Measurements from ENCODE around the gene MOV10. TPM values are rescaled to one million over a fixed set of nuclear protein-coding genes. Genes with fewer than 3 reads are reported as not detected.

Gene MOV10
- total and polyA plus RNA-seq, 5 donors: 14.1 to 20.3 (median 18.4) TPM

- WGBS: 100% methylated on average over 1 of the region's 1 CpG
- no peak overlapping the region for H3K27ac ChIP-seq (ENCODE audit: low read length)
- intact Hi-C loops (cut with DNase I): no loop called here
- DNase-seq (no peak), ATAC-seq (no peak)
- H3K4me1 ChIP-seq (ENCODE audit: control insufficient read depth, insufficient read depth, low read length): no peaks in the 10 kb centered on the region
- no peak overlapping the region for H3K4me3 ChIP-seq (ENCODE audit: low read length)
- no peaks in the 10 kb centered on the region for H3K9me3 ChIP-seq (ENCODE audit: control insufficient read depth, low read length)
- H3K27me3 ChIP-seq (ENCODE audit: control insufficient read depth, insufficient read depth): no peaks in the 10 kb centered on the region
Measured at GRCh38 chr1:112735752-112736151, 61.3 kb downstream of the MOV10 start.

- Histone ChIP-seq H3K9me3 (ENCODE audit: control insufficient read depth, low read length) (no peaks in the 10 kb centered on the region), H3K27ac (ENCODE audit: low read length) (no peak overlapping the region), H3K27me3 (ENCODE audit: control insufficient read depth, insufficient read depth) (no peaks in the 10 kb centered on the region), H3K4me3 (ENCODE audit: low read length) (no peak overlapping the region), H3K4me1 (ENCODE audit: control insufficient read depth, insufficient read depth, low read length) (no peaks in the 10 kb centered on the region)
- intact Hi-C loops (cut with DNase I): no loop called here
- 72% methylated on average over 3 of the region's 3 CpGs for WGBS
- DNase-seq (no peak), ATAC-seq (no peak)
Measured at GRCh38 chr1:112737573-112737972, 63.1 kb downstream of the MOV10 start.

GRCh38 chr1:112743174-112744008 is 68.9 kb downstream of the MOV10 start:
- H3K4me3 ChIP-seq (ENCODE audit: low read length): peak overlapping the region; percentile 11
- no peaks in the 10 kb centered on the region for H3K9me3 ChIP-seq (ENCODE audit: control insufficient read depth, low read length)
- ATAC-seq (peak; percentile 11 to 34), DNase-seq (peak in 1 of 3 donors; percentile 43)
- H3K27ac ChIP-seq (ENCODE audit: low read length): no peak overlapping the region
- intact Hi-C loops (cut with DNase I): no loop called here
- peaks cover 3% of the 10 kb centered on the region for H3K4me1 ChIP-seq (ENCODE audit: control insufficient read depth, insufficient read depth, low read length)
- 14% methylated on average over 54 of the region's 54 CpGs for WGBS
- no peaks in the 10 kb centered on the region for H3K27me3 ChIP-seq (ENCODE audit: control insufficient read depth, insufficient read depth)

- Histone ChIP-seq H3K4me3 (ENCODE audit: low read length) (no peak overlapping the region), H3K27ac (ENCODE audit: low read length) (no peak overlapping the region), H3K4me1 (ENCODE audit: control insufficient read depth, insufficient read depth, low read length) (peaks cover 3% of the 10 kb centered on the region), H3K27me3 (ENCODE audit: control insufficient read depth, insufficient read depth) (no peaks in the 10 kb centered on the region), H3K9me3 (ENCODE audit: control insufficient read depth, low read length) (no peaks in the 10 kb centered on the region)
- ATAC-seq (peak; percentile 55 to 81), DNase-seq (peak; percentile 33 to 72 (median 48))
- 2% methylated on average over 58 of the region's 58 CpGs for WGBS
- intact Hi-C loops (cut with DNase I): no loop called here
Measured at GRCh38 chr1:112744009-112744578, 69.6 kb downstream of the MOV10 start.

GRCh38 chr1:112748396-112748795 is 73.9 kb downstream of the MOV10 start:
- 94% methylated on average over 12 of the region's 12 CpGs for WGBS
- intact Hi-C loops (cut with DNase I): no loop called here
- H3K27ac ChIP-seq (ENCODE audit: low read length): no peak overlapping the region
- ATAC-seq (no peak), DNase-seq (no peak)
- H3K4me1 ChIP-seq (ENCODE audit: control insufficient read depth, insufficient read depth, low read length): peaks cover 3% of the 10 kb centered on the region
- no peaks in the 10 kb centered on the region for H3K27me3 ChIP-seq (ENCODE audit: control insufficient read depth, insufficient read depth)
- H3K4me3 ChIP-seq (ENCODE audit: low read length): no peak overlapping the region
- no peaks in the 10 kb centered on the region for H3K9me3 ChIP-seq (ENCODE audit: control insufficient read depth, low read length)

Other genes starting within 250 kb of the MOV10 start
- 10 to 100 TPM in 3 of 4 donors, 1 to 10 TPM in 1; 7.1 to 14.1 (median 11.9) TPM for gene WNT2B, start 165.7 kb upstream of the MOV10 start, total RNA-seq
- 3.5 TPM for gene WNT2B, start 165.7 kb upstream of the MOV10 start, polyA plus RNA-seq
- gene ST7L, start 55.5 kb upstream of the MOV10 start, total RNA-seq: 10 to 100 TPM; 13.7 to 18.9 (median 16.3) TPM
- 7.2 TPM for gene ST7L, start 55.5 kb upstream of the MOV10 start, polyA plus RNA-seq
- gene CAPZA1, start 54.8 kb upstream of the MOV10 start, total RNA-seq: 10 to 100 TPM; 30.2 to 53.4 (median 43.4) TPM
- gene CAPZA1, start 54.8 kb upstream of the MOV10 start, polyA plus RNA-seq: 22.3 TPM
- gene RHOC, start 32.5 kb downstream of the MOV10 start, total RNA-seq: 100 to 1,000 TPM; 169 to 222 (median 209) TPM
- gene RHOC, start 32.5 kb downstream of the MOV10 start, polyA plus RNA-seq: 262 TPM
- 1 to 10 TPM; 5.5 to 9.0 (median 6.3) TPM for gene PPM1J, start 40.7 kb downstream of the MOV10 start, total RNA-seq
- 6.4 TPM for gene PPM1J, start 40.7 kb downstream of the MOV10 start, polyA plus RNA-seq